Stimulated activated naive B cell treated with anti-CD40 and anti-IgM and Interleukin-4, amounts not matched to agents 10 μg/mL and 1 μg/mL and 100 μg/mL, for 72 hours (primary cell): ENCODE data around the gene CPZ.
"Not testable (repeated sequence)": the region's sequence is repeated elsewhere in the genome, so short reads cannot be mapped to it uniquely, and the experiment has no call there.

ENCODE experiments used
- ATAC-seq, 2 donors: fragments of 150-1000 bp; cut with Tn5 transposase; replicated peaks; 2 replicates each; pipeline ENCODE4 v1.10.0; 2021; ENCODE audit warnings: moderate library complexity in 1 of 2
- DNase-seq: peaks from one replicate; pipeline ENCODE4 v3.0.0; 2021
- H3K27ac Mint-ChIP-seq: one replicate; pipeline ENCODE4 v1.8.0; 2022; ENCODE audit warnings: mild to moderate bottlenecking, mixed read lengths
- H3K27me3 Mint-ChIP-seq, 2 donors: one replicate each; pipeline ENCODE4 v1.8.0; 2022; ENCODE audit warnings: mixed read lengths in 2 of 2
- H3K36me3 Mint-ChIP-seq, 2 donors: one replicate each; pipeline ENCODE4 v1.8.0; 2022; ENCODE audit warnings: mixed read lengths in 2 of 2, mild to moderate bottlenecking in 1 of 2
- H3K4me1 Mint-ChIP-seq, 2 donors: one replicate each; pipeline ENCODE4 v1.8.0; 2022; ENCODE audit warnings: mixed read lengths in 2 of 2, mild to moderate bottlenecking in 1 of 2
- H3K4me3 Mint-ChIP-seq, 2 donors: one replicate each; pipeline ENCODE4 v1.8.0; 2022; ENCODE audit warnings: mild to moderate bottlenecking in 2 of 2, mixed read lengths in 2 of 2, moderate library complexity in 1 of 2
- H3K9me3 Mint-ChIP-seq, 2 donors: one replicate each; pipeline ENCODE4 v1.8.0; 2022; ENCODE audit warnings: mixed read lengths in 2 of 2, mild to moderate bottlenecking in 1 of 2

The CPZ gene

GRCh38 chr4:8631896-8632295 lies 39.3 kb downstream of the CPZ start:
- not testable (repeated sequence) for DNase-seq, H3K36me3 Mint-ChIP-seq, H3K27me3 Mint-ChIP-seq, H3K4me1 Mint-ChIP-seq, H3K4me3 Mint-ChIP-seq, H3K9me3 Mint-ChIP-seq, H3K27ac Mint-ChIP-seq
- ATAC-seq: peak in 1 of 2 donors; percentile 17

- not testable (repeated sequence) for H3K4me1 Mint-ChIP-seq, H3K4me3 Mint-ChIP-seq, DNase-seq, H3K27me3 Mint-ChIP-seq, H3K9me3 Mint-ChIP-seq, ATAC-seq, H3K27ac Mint-ChIP-seq, H3K36me3 Mint-ChIP-seq
Observed at GRCh38 chr4:8634773-8635172, 42.2 kb downstream of the CPZ start.

GRCh38 chr4:8635897-8636554 lies 43.5 kb downstream of the CPZ start:
- not testable (repeated sequence) for H3K36me3 Mint-ChIP-seq, H3K27ac Mint-ChIP-seq, H3K4me3 Mint-ChIP-seq, H3K27me3 Mint-ChIP-seq, DNase-seq, H3K9me3 Mint-ChIP-seq, H3K4me1 Mint-ChIP-seq
- peak in 1 of 2 donors; percentile 29 for ATAC-seq

- H3K36me3 Mint-ChIP-seq: no peaks in the 10 kb centered on the region
- H3K4me1 Mint-ChIP-seq: no peaks in the 10 kb centered on the region
- peaks cover 0 to 6% of the 10 kb centered on the region in 2 donors for H3K9me3 Mint-ChIP-seq
- DNase-seq: no peak
- H3K27ac Mint-ChIP-seq: no peak overlapping the region
- peaks cover 0 to 8% of the 10 kb centered on the region in 2 donors for H3K27me3 Mint-ChIP-seq
- H3K4me3 Mint-ChIP-seq: no peak overlapping the region
- ATAC-seq: no peak
Observed at GRCh38 chr4:8637456-8637984, 45.0 kb downstream of the CPZ start.

- H3K36me3 Mint-ChIP-seq: no peaks in the 10 kb centered on the region
- peaks cover 0 to 6% of the 10 kb centered on the region in 2 donors for H3K9me3 Mint-ChIP-seq
- no peaks in the 10 kb centered on the region for H3K4me1 Mint-ChIP-seq
- H3K27ac Mint-ChIP-seq: no peak overlapping the region
- peaks cover 0 to 8% of the 10 kb centered on the region in 2 donors for H3K27me3 Mint-ChIP-seq
- DNase-seq (no peak), ATAC-seq (no peak)
- H3K4me3 Mint-ChIP-seq: no peak overlapping the region
Observed at GRCh38 chr4:8639021-8639420, 46.5 kb downstream of the CPZ start.

GRCh38 chr4:8639777-8640720 lies 47.5 kb downstream of the CPZ start:
- DNase-seq (no peak), ATAC-seq (no peak)
- Mint-ChIP-seq H3K36me3 (no peaks in the 10 kb centered on the region), H3K4me3 (no peak overlapping the region), H3K27ac (no peak overlapping the region), H3K4me1 (no peaks in the 10 kb centered on the region), H3K9me3 (peaks cover 0 to 6% of the 10 kb centered on the region in 2 donors), H3K27me3 (peaks cover 0 to 8% of the 10 kb centered on the region in 2 donors)

DNA sequence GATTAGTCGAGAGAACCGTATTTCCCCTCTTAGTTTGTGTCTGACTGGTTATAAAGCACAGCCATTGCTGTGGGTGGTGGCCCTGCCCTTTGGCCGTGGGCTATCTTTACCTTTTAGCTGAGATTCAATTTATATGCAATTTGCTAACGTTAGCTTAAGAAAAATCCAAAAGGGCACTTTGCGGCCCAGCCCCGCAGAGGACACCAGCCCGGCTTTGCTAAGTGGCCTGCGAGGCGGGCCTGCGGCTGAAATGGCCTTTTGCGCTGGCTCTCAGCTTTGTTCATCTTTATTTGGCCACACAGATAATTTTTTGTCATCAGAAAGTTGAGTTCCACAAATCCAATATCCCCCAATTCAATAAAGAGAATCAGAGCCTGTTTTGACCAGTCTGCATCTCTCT lies 48.3 kb downstream of the CPZ start:
- Mint-ChIP-seq H3K36me3 (no peaks in the 10 kb centered on the region), H3K9me3 (peaks cover 0 to 6% of the 10 kb centered on the region in 2 donors), H3K4me3 (no peak overlapping the region), H3K27ac (no peak overlapping the region), H3K27me3 (peaks cover 0 to 8% of the 10 kb centered on the region in 2 donors), H3K4me1 (no peaks in the 10 kb centered on the region)
- ATAC-seq (no peak), DNase-seq (no peak)

- no peak for ATAC-seq
- Mint-ChIP-seq H3K27ac (no peak overlapping the region), H3K27me3 (peaks cover 0 to 8% of the 10 kb centered on the region in 2 donors), H3K4me3 (no peak overlapping the region), H3K4me1 (no peaks in the 10 kb centered on the region), H3K9me3 (peaks cover 0 to 6% of the 10 kb centered on the region in 2 donors), H3K36me3 (no peaks in the 10 kb centered on the region)
- no peak for DNase-seq
Observed at GRCh38 chr4:8641256-8641655, 48.7 kb downstream of the CPZ start.

DNA sequence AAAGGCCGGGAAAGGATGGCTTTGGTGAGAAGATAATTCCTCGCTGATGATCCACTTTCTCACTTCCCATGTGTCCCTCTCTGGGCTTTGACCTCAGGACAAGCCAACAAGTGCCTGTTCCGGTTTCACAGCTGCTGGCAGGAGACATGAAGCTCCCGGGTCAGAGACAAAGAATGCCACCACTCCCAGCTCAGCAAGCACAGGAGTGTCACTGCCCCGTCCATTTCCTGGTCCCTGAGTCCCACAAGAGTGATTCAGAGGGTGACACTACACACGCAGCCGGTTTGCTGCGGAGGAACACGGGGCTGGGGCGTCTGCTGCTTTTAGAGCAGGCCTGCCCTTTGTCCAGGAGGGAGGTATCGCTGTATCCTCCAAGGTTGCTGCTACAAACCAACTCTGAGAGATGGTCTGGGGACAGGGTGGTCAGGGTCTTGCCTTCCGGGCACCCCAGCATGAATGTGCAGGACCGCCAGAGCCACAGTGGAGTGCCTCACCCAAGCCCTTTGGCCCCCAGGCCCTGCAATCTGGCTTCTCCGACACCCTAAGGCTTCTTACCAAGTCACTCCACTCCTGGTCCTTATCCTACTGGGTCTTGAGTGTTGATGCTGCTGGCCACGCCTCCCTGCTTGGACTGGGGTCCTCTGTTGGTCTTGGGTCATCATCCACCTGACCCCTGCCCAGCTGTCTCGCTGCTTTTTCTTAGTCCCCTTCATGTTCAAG lies 49.5 kb downstream of the CPZ start:
- Mint-ChIP-seq H3K4me3 (no peak overlapping the region), H3K4me1 (no peaks in the 10 kb centered on the region), H3K27me3 (peaks cover 0 to 8% of the 10 kb centered on the region in 2 donors), H3K9me3 (peaks cover 0 to 6% of the 10 kb centered on the region in 2 donors), H3K36me3 (no peaks in the 10 kb centered on the region), H3K27ac (no peak overlapping the region)
- DNase-seq (no peak), ATAC-seq (no peak)

- H3K36me3 Mint-ChIP-seq: no peaks in the 10 kb centered on the region
- H3K27ac Mint-ChIP-seq: no peak overlapping the region
- H3K4me1 Mint-ChIP-seq: no peaks in the 10 kb centered on the region
- ATAC-seq (no peak), DNase-seq (no peak)
- peaks cover 0 to 8% of the 10 kb centered on the region in 2 donors for H3K27me3 Mint-ChIP-seq
- peaks cover 0 to 6% of the 10 kb centered on the region in 2 donors for H3K9me3 Mint-ChIP-seq
- H3K4me3 Mint-ChIP-seq: no peak overlapping the region
Observed at GRCh38 chr4:8642651-8643321, 50.2 kb downstream of the CPZ start.

DNA sequence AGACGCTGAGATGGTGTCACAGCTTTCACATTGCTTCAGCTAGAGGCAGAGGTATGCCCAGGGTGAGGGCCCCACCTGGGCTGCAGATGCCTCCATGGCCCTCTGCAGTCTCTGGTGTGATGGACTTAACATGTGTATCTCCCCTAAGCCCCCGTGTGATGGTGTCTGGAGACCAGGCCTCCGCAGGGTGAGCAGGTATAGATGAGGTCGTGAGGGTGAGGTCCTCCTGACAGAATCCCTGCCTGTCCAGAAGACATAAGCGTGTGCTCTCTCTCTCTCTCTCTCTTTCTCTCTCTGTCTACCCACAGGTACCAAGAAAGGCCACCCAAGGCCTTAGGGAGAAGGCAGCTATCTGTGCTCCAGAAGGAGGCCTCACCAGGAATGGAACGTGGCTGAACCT lies 50.9 kb downstream of the CPZ start:
- Mint-ChIP-seq H3K27me3 (peaks cover 0 to 8% of the 10 kb centered on the region in 2 donors), H3K36me3 (no peaks in the 10 kb centered on the region), H3K4me3 (no peak overlapping the region), H3K4me1 (no peaks in the 10 kb centered on the region), H3K27ac (no peak overlapping the region), H3K9me3 (peaks cover 0 to 6% of the 10 kb centered on the region in 2 donors)
- DNase-seq: no peak
- ATAC-seq: no peak

- ATAC-seq: no peak
- H3K27me3 Mint-ChIP-seq: peaks cover 0 to 8% of the 10 kb centered on the region in 2 donors
- DNase-seq: no peak
- H3K4me3 Mint-ChIP-seq: no peak overlapping the region
- no peaks in the 10 kb centered on the region for H3K4me1 Mint-ChIP-seq
- peaks cover 0 to 6% of the 10 kb centered on the region in 2 donors for H3K9me3 Mint-ChIP-seq
- H3K36me3 Mint-ChIP-seq: no peaks in the 10 kb centered on the region
- no peak overlapping the region for H3K27ac Mint-ChIP-seq
Observed at GRCh38 chr4:8643986-8644385, 51.4 kb downstream of the CPZ start.

DNA sequence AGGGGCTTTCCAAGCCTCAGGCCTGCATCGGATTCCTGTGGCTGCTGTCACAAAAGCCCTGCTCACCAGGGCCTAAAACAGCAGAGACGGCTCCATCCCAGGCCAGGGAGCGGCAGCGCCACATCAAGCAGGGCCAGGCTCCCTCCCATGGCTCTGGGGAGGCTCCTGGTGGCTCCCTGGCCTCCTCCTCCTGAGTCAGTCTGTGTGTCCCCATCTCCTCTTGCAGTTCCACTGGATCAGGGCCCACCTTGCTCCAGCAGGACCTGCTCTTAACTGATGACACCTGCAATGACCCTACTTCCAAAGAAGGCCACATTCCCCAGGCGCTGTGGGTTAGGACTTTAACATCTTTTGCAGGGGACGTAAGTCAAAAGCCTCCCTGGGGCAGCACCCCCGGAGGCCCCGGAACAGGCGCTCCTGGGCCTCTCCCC lies 51.9 kb downstream of the CPZ start:
- Mint-ChIP-seq H3K4me3 (no peak overlapping the region), H3K36me3 (no peaks in the 10 kb centered on the region), H3K27ac (no peak overlapping the region), H3K4me1 (no peaks in the 10 kb centered on the region), H3K27me3 (peaks cover 0 to 8% of the 10 kb centered on the region in 2 donors), H3K9me3 (peaks cover 0 to 6% of the 10 kb centered on the region in 2 donors)
- DNase-seq: no peak
- no peak for ATAC-seq
